Right atrium auricular region (tissue), 2 donors: ENCODE data around the gene PSTPIP2. TPM values are rescaled to one million over a fixed set of nuclear protein-coding genes. Genes with fewer than 3 reads are reported as not detected.
"Not testable (repeated sequence)": the region's sequence is repeated elsewhere in the genome, so short reads cannot be mapped to it uniquely, and the experiment has no call there.

Experiments used
- DNase-seq: peaks from one replicate; pipeline ENCODE4 v3.0.0-alpha.2; 2019; ENCODE audit warnings: low spot score
- H3K27ac ChIP-seq, 2 donors: fragments of 200-600 bp; sonication (generic); 1 replicate in 1 of 2; 2 replicates in 1 of 2; pipeline ENCODE4 v1.5.1; 2016 to 2019
- H3K27me3 ChIP-seq, 2 donors: fragments of 200-600 bp; sonication (generic); one replicate each; pipeline versions ENCODE4 v1.5.1 to v1.6.0; 2017 to 2019
- H3K36me3 ChIP-seq: fragments of 200-600 bp; sonication (generic); one replicate; pipeline ENCODE4 v1.5.1; 2016
- H3K4me1 ChIP-seq, 2 donors: fragments of 200-600 bp; sonication (generic); one replicate each; pipeline versions ENCODE4 v1.5.1 to v1.6.0; 2017 to 2019
- H3K4me3 ChIP-seq, 2 donors: fragments of 200-600 bp; sonication (generic); 1 replicate in 1 of 2; 2 replicates in 1 of 2; pipeline ENCODE4 v1.5.1; 2017 to 2019; ENCODE audit warnings: mild to moderate bottlenecking in 1 of 2, moderate library complexity in 1 of 2
- H3K9me3 ChIP-seq, 2 donors: fragments of 200-600 bp; sonication (generic); one replicate each; pipeline ENCODE4 v1.5.1; 2019
- CTCF ChIP-seq, 2 donors: fragments of 200-600 bp; sonication (generic); IDR thresholded peaks; one replicate each; pipeline ENCODE4 v1.5.1; 2019; ENCODE audit warnings: antibody characterized with exemption in 2 of 2
- total RNA-seq, 2 donors: library from RNA; depleted of rRNA; stranded (reverse); fragments of >200 nt; gene quantifications; one replicate each; pipeline ENCODE4 v1.1.0, GENCODE V29; 2016

Gene PSTPIP2
- total RNA-seq, 2 donors from 2014 or later, result 3.4 to 3.9 TPM

- Histone ChIP-seq H3K4me1 (peaks cover 0 to 55% of the 10 kb centered on the region in 2 donors), H3K27me3 (no peaks in the 10 kb centered on the region), H3K27ac (peak overlapping the region in 1 of 2 donors; percentile 97), H3K9me3 (no peaks in the 10 kb centered on the region), H3K4me3 (peak overlapping the region; percentile 89 to 100), H3K36me3 (peaks cover 51% of the 10 kb centered on the region)
- DNase-seq, result no peak
- no peak for TF ChIP-seq CTCF (IDR thresholded peaks at IDR 0.05)
These were observed 23.5 kb upstream of the PSTPIP2 start for GRCh38 chr18:46095532-46095931.

GRCh38 chr18:46088501-46088900 is 16.4 kb upstream of the PSTPIP2 start:
- not testable (repeated sequence) for H3K4me3 ChIP-seq, H3K27me3 ChIP-seq, H3K27ac ChIP-seq, DNase-seq, H3K9me3 ChIP-seq
- Histone ChIP-seq H3K36me3 (peaks cover 100% of the 10 kb centered on the region), H3K4me1 (peaks cover 0 to 28% of the 10 kb centered on the region in 2 donors)

- Histone ChIP-seq H3K4me1 (peaks cover 0 to 14% of the 10 kb centered on the region in 2 donors), H3K36me3 (peaks cover 97% of the 10 kb centered on the region), H3K4me3 (no peak overlapping the region), H3K27me3 (no peaks in the 10 kb centered on the region), H3K9me3 (no peaks in the 10 kb centered on the region), H3K27ac (no peak overlapping the region)
- TF ChIP-seq CTCF (IDR thresholded peaks at IDR 0.05), result no peak
- no peak for DNase-seq
These were observed 12.4 kb upstream of the PSTPIP2 start for GRCh38 chr18:46084431-46084830.

GRCh38 chr18:46080156-46080555 is 8.1 kb upstream of the PSTPIP2 start:
- H3K4me1 ChIP-seq, result peaks cover 0 to 7% of the 10 kb centered on the region in 2 donors
- DNase-seq, result no peak

GRCh38 chr18:46079336-46079735 is 7.3 kb upstream of the PSTPIP2 start:
- Histone ChIP-seq H3K36me3 (peaks cover 67% of the 10 kb centered on the region), H3K4me1 (peaks cover 0 to 7% of the 10 kb centered on the region in 2 donors), H3K27me3 (no peaks in the 10 kb centered on the region), H3K27ac (no peak overlapping the region), H3K4me3 (no peak overlapping the region), H3K9me3 (no peaks in the 10 kb centered on the region)
- DNase-seq, result peak; percentile 9
- no peak for TF ChIP-seq CTCF (IDR thresholded peaks at IDR 0.05)

More at GRCh38 chr18:46080156-46080555, 8.1 kb upstream of the PSTPIP2 start:
- Histone ChIP-seq H3K27ac (no peak overlapping the region), H3K4me3 (no peak overlapping the region), H3K27me3 (no peaks in the 10 kb centered on the region), H3K9me3 (no peaks in the 10 kb centered on the region), H3K36me3 (peaks cover 75% of the 10 kb centered on the region)
- TF ChIP-seq CTCF (IDR thresholded peaks at IDR 0.05), result no peak

GRCh38 chr18:46073474-46074331 is 1.6 kb upstream of the PSTPIP2 start:
- peaks cover 14% of the 10 kb centered on the region for H3K36me3 ChIP-seq
- no peak for DNase-seq
- no peaks in the 10 kb centered on the region for H3K9me3 ChIP-seq
- peaks cover 0 to 26% of the 10 kb centered on the region in 2 donors for H3K4me1 ChIP-seq
- H3K4me3 ChIP-seq, result no peak overlapping the region
- peak; percentile 51 to 73 for TF ChIP-seq CTCF (IDR thresholded peaks at IDR 0.05)
- no peaks in the 10 kb centered on the region for H3K27me3 ChIP-seq
- no peak overlapping the region for H3K27ac ChIP-seq
